GM21423 (cell line): ENCODE results near the gene PID1.

Experiments used
- ATAC-seq: cut with Tn5 transposase; IDR thresholded peaks from one replicate; pipeline ENCODE4 v1.9.1; 2021; ENCODE audit warnings: mild to moderate bottlenecking, moderate library complexity; ENCODE audit not compliant: unreplicated experiment

PID1 gene

DNA sequence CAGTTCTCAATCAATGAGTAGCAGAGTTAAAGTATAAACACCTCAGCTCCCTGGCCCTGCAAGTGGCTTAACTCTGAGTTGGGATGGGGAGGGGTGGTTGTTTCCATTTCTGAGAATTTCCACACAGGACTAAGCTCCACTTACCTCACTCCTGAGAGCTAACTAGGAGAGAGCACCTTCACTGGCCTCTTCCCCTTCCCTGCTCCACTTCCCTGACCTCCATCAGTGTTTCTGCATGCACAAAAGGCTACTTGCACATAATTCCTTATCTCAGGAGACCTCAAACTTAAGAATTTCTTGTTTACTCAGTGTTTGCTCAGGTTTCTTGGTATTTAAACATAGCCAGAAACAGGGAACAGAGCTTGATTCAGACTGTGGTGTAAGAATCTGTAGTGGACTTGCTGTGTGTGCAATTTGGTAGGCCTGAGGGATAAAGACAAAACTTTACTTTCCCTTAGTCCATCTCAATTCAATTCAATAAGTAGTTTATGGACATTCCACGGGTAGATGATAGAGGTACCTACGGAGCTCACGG, 97.2 kb downstream of the PID1 start:
- ATAC-seq, result no peak

DNA sequence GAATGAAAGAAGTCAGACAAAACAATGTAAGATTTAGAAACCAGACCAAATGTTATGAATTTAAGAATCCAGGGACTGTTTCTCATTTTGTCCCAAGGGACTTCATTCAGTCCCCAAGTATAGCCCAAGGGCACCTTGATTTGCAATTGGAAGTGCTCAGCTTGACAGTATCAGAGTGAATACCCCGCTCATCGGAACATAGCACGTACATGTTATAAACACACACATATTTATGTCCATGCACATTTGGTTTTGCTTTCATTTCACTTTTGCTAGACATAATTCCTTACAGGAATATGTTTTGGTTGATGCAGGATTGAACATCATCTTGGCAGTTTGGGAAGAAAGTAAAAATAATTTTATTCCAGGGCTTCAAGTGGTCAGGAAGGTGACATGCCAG, 100.2 kb downstream of the PID1 start:
- no peak for ATAC-seq

DNA sequence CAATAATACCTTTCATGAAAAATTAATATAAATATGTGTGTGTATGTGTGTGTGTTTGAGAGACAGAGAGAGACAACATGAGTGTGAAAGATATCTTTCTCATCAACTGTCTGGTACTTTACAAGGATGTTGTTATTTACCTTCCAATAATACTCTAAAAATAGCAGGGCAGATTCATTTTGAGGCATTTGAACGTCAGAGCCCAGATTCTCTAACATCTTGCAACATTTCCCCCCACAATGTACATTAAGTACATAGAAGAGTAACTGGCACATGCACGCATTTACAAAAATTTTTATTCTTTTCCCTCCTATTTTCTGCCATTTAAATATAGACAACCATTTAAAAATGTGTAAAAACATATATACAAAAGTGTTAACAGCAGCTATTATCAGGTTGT, 100.9 kb downstream of the PID1 start:
- no peak for ATAC-seq

DNA sequence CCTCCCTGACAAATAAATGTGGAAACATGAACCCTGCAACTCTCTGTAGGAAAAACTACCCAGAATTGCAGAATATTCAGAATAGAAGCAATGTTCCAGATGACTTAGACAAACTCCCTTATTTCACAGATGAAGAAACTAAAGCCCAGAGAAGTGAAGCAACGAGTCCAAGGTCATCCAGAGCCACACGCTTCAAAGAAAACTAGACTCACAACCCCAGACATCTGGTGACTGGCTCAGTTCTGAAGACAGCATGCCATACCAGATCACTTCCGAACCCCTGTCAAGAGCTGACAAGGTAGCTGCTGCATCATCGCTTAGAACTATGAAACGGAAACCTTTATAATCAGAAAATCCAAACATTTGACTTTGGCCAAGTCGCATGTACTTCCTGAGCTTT, 101.3 kb downstream of the PID1 start:
- no peak for ATAC-seq

DNA sequence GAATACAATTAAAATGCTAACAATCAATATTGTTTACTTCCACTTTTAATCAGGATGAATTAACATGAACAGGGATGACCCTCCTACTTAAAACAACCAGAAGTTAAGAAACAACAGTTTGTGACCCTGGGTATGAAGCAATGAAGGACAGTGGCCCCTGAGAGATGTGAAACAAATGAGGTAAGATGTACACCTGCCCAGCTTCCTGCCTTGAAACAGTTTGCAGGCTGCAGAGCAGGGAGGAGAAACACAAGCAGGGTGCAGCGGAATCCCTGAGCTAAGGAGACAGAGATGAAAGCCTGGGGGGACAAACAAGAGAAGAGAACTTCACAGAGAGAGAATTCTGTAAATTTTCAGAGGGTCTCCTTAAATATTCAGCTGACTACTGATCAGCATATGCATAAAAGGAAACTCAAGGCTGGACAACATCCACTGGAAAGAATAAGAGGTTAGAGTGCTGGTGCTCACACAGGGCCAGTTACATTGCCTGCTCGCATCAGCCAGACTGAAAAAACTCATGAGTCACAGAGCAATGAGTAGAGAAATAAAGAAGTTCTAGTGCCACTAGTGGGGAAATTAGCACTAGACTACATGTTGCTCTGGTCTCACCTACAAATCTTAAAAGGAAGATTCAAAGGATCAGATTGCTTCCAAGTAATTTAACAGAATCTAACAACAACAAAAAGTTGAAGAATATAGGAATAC, 106.4 kb downstream of the PID1 start:
- no peak for ATAC-seq

DNA sequence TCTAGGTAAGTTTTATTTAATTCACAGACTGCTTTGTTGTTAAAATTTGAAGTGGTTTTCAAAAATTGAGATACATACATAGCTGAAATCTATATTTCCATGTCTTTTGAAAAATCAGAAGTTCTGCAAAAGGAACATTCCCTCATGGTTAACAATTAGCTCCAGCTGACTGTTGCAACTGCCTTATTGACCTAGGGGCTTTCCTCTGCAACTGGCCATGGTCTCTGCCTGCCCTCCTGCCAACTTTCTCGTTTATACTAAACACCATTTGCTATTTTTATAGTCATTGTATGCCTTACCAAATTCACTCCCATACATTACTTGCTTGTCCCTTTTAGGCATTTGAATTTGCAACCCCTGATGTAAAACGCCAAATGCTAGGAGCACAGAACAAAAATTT, 107.2 kb downstream of the PID1 start:
- no peak for ATAC-seq

DNA sequence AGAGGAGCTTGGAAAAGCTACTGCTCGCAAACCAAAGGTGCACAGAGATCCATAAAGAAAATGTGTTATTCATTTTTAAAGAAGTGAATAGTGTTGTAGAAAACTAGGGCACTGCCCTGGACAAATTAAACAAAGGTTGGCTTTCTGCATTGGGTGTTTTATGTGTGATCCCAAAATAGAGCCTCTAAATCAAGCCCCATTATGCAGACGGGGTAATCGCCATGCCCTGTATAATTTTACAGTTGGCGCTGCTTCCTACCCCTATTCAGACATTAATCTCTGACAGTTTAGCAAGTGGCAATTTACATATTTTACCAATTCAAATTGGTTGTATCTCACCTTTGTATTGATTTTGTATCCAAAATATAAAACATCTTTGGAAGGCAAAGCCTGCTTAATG, 109.1 kb downstream of the PID1 start:
- ATAC-seq, result no peak

DNA sequence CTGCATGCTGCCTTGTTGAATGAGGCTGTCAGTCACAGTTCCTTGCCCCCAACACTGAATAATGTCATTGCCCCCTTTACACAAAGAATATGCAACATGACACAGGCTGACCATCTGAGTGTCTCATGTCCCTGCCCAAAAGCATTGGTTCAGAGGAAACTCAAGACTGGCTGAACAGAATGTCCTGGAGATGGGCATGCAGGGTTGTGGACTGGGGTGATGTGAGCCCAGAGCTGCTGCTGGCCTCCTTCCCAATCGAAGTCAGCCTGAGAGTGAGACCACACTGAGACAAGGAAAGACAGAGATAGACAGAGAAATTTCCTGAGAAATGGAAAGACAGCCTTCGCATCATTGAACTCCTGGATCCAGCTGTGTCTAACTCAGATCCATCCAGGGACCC, 110.1 kb downstream of the PID1 start:
- no peak for ATAC-seq

DNA sequence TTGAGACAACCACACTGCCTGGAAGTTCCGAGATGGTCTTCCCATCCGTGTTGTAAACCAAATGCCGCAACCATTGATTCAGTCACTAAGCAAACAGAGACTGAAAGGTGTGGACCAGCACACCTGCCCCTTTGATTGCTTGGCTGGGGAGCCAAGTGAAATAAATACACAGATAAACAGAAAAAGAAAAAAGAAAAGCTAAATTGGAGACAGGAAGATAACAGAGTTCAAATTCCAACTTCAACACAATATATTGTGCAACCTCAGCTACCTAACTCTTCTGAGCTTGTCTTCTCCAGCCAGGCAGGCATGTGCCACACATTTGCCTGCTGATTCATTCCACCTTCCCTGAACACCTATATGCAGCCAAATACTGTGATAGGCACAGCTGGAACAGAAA, 110.9 kb downstream of the PID1 start:
- no peak for ATAC-seq

DNA sequence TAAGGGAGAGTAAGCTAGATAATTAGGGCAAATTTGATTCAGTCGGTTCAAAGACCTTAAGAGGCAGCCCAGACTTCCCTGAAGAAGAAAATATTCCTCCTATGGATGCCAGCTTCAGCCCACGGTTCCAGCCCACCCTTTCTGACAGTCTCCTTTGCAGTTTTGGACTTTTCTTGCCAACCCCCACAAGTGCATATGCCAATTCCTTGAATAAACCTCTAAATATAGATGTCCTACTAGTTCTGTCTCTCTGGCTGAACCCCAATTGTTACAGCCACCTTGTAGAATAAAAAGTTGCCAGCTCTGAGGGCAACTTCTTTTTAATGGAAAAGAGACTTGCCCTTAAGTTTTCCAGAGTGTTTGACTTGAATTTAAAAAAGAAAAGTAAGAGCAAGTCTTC, 111.7 kb downstream of the PID1 start:
- ATAC-seq, result no peak

DNA sequence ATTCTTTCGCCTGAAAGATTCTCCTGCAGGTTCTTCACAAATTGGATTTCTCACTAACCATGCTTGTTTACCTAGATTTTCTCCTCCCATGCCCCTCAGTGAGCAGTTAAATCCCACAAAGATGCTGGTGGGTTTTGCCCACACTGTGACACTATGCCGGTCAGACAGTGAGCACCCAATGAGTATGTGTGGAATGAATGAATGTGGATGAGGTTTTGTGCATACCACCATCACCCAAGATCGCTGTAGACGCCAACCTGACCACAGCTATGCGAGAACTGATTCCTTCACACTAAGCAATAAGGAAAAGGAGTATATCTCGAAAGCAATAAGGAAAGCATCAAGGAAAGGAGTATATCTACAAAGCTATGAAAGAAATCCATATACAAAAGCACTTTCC, 116.7 kb downstream of the PID1 start:
- ATAC-seq, result no peak

DNA sequence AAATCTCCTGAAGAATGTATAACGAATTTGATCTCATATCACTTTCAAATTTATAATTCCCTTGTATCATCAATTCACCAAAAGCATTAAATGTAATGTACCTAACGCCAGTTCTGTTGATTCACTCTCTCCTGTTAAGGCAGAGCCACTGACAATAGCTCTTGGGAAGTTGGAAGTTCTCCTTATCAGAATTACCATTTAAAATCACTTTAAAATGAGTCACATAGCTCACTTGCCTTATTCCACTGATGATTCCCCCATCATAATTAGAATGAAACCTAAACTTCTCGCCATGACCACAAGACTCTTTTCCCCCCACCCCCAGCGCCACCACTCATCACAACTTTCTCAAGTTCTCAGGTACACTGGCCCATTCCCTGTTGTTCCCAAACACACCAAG, 117.1 kb downstream of the PID1 start:
- ATAC-seq, result no peak

DNA sequence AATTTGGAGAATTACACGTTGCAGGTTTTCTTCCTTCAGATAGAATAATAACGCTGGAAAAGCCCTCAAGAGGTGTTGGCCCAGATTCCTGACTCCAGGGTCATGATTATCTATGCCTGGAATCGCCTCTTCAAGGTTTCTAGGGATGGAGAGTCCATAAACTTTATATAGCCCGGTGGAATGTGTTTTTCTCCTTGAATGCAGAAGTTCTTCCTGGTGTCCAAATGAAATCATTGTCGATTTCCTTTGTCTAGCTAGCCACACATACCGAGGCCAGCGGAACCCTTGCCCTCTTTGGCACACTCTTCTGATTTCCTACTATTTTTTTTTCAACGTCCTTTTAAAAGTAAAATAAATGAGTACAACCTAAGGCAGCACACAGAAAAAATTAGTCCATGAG, 117.8 kb downstream of the PID1 start:
- ATAC-seq, result no peak

DNA sequence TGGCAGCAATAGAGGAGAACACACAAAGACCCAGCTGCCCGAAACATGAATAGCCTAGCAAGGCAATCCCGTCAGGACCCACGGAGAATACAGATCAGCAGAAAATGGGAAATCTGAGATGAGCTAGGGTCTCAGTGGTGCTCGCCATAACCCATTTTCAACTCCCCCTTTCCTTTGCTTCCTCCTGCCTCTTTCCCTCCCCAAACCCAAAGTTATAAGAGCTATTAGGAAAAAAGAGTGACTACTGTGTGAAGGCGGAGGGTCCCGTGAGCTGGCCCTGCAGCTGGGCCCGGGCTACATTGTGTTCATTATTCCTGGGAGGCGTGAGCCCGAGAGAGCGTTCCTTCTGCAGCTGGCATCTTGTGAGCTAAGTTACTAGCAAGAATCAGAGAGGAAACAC, 118.4 kb downstream of the PID1 start:
- ATAC-seq, result no peak

DNA sequence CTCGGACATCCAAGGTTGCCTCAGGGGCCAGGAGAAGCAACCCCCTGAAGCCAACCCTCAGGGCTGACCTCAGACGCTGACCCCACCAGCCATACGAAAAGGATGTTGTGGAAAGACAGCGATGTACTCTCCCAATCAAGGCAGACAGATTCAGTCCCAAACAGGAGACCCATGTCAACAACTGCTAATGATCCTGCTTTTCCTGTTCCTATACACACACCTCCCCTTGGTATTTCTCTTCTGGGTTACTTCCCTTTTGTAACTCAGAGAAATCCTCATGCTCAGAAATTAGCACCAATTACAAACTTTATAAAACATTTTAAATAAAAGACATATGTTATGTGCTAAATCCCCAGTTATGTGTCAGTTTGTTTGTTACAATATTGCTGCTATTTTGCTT, 120.8 kb downstream of the PID1 start:
- no peak for ATAC-seq

DNA sequence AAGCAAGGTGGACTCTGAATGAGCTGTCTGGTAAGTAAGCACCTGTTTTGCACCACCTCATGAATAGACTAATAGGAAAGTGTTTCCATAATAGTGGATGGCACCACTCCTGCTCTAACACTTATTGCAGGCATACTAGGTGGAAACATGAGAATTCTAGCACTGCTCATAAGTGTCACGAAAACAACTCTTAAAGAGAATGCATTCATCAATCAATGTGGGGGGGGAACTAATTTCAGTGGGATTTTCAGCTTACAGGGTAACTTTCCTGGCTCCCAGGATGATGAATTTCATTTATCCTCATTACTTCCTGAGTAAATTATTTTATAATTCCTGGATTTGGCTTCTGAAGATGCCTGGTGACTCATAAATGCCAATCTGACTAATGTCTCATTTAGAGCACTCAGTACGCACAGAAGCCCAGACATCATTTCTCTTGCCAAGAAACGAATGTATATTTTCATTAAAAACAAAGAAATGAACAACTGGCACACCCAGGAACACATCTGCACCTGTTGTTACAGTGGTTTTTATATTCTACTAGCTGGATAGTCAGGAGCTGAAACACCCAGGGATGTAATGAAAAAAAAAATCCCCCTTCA, 129.6 kb downstream of the PID1 start:
- ATAC-seq, result no peak

DNA sequence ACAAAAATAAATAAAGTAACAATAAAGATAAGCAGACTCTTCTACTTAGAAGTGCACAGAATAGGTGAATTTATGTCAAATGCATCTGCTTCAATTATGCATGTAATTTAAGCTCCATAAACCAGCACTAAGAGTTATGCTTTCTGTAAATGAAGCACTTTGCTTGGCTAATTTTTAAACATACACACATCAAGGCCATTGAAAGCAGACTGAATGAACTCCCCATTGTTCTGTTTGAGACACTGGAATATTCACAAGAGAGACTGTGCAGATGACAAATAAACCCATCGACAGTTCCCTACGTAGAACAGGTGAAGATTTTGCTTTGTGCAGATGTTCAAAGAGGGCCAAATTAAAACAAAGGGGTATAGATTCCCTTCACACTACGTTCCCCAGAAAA, 133.4 kb downstream of the PID1 start:
- ATAC-seq, result no peak

DNA sequence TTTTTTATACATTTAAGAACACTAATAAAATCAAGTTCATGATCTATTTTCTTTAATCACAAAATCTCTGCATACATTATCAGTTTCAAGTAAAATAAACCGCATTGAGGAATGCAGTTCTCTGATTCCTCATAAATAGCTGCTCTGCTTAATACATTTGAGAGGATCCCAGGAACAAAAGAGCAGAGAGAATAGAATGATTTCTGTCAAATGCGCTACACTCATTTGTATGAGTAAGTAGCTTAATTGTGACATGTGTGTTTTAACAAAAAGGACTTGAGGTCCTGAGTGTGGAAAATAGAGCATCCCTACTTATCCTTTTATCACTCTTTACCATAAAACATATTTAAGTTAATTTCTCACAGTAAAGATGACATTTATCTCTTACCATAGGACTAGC, 134.0 kb downstream of the PID1 start:
- ATAC-seq, result no peak

DNA sequence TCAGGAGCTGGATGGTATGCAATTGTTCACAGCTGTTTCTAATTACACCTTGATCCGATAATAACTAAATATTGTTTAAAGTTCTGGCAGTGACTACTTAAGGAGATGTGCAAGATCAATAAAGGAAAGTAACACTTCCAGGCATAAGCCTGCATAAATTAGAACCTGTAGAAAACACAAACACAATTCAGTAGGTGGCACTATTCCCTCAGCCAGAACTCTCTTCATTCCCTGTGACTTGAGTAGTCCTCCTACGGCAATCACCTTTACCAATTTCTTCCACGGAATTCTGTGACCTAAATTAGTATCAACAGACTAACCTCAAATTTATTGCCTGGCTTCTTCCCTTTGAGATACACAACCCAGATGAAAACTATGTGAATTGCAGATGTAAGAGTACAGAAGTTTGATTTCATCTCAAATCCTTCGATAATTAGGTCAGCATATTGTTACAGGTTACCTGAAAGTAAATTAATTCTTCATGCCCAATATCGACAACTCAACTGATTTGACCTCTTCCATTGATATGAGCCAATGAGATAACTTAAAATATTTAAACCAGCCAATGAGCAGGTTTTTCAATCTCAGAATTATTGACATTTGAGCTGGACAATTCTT, 137.8 kb downstream of the PID1 start:
- ATAC-seq, result no peak

DNA sequence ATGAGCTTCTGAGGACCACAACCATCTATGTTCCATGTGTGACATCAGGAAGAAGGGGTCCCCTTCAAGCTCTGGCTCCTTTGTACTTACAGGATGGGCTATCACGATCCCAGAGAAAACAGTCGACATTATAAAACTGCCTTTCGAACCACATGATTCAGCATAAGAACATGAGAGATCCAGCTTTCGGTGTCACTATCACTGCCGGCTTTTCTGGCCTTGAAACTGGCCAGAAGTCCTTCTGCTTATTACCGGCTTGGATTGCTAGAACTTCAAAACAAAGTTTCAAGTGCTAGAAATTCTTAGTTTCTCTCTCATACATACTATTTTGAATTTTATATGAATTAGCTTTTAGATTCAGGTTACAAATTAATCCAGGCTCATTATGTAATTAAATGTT, 138.9 kb downstream of the PID1 start:
- ATAC-seq, result no peak

DNA sequence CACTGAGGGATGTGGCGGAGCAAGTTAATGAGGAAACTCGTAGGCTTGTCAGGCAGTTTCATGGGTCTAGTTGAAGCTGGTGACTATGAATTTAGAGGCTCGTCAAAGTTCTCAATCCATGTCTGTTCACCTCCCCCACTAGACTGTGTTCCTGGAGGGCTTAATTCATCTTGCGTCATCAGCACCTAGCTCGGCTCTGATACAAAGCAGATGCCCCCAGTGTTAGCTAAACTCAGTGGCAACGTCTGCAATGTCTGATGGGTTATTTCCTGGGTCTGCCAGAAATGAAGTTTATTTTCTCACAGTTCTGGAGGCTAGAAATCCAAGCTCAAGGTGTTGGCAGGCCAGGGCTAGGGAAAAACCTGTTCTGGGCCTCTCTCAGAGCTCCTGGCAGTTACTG, 140.6 kb downstream of the PID1 start:
- ATAC-seq, result no peak

DNA sequence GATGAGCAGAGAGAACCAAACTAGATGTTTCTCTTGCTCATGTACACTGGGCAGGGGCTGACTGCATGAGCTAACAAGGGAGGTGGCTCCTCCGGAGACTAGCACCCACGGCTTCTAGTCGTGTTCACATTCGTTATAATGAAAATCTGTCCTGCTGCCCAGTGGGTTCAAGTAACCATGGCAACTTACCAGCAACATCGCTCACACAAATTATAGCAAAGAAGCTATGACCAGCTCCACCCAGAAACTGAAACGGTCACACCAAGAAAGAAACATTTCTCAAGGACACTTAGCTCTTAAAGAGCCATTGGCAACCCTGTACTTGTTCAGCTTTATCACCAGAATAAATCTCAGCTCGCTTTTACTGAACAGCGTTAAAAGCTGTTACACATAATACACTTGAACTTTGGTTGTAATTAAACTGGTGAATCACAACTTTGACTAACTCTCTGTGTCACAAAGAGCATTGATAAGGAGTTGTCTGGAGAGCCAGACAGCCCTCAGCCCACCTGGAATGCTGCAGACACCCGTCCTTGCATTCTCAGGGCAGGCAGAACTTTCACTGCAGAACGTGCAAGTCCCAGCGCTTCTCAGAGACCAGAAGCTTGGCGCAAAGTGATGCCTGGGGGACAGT, 141.2 kb downstream of the PID1 start:
- no peak for ATAC-seq
